Esophagus muscularis mucosa (tissue), 3 donors: Measurements from ENCODE around the gene SETMAR.

Experiments used
- EP300 ChIP-seq: sonication (generic); formaldehyde crosslinking; IDR thresholded peaks from one replicate; pipeline ENCODE4 v1.6.1; 2017; ENCODE audit warnings: antibody characterized with exemption
- POLR2A ChIP-seq: fragments of 450-650 bp; IDR thresholded peaks from one replicate; pipeline ENCODE4 v1.6.1; 2017; ENCODE audit warnings: antibody characterized with exemption, moderate library complexity, mild to moderate bottlenecking, low read depth
- POLR2AphosphoS5 ChIP-seq, 2 donors: sonication (generic); formaldehyde crosslinking; IDR thresholded peaks; one replicate each; pipeline ENCODE4 v1.6.1; 2017; ENCODE audit warnings: antibody characterized with exemption in 2 of 2

DNA sequence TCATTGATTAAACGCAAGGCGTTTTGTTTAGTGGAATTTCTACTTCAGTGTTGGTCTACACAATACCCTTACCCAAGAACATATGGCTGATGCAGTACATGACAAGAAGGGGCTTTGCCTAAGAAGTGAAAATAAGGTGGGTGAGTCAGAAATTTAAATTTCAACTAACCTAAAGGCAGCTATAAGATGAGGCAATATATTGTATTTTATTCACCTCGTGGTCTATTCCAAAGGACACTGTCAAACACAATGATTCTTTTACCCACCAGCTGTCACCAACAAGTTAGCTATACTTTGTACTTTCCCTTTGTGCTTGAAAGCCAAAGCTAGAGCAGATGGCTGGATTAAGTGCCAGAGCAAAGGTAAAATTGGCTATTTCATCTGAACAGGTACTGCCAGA lies 10.9 kb upstream of the SETMAR start:
- TF ChIP-seq POLR2A = no peak
- no peak for TF ChIP-seq EP300
- TF ChIP-seq POLR2AphosphoS5 (IDR thresholded peaks at IDR 0.05) = no peak
